Frontal cortex (tissue), 4 donors: ENCODE results near the gene NFKB2. TPM values are rescaled to one million over a fixed set of nuclear protein-coding genes. Genes with fewer than 3 reads are reported as not detected.

Experiments
- DNase-seq, 2 donors: peaks; one replicate each; pipeline ENCODE4 v3.0.0; 2012; ENCODE audit warnings: low spot score in 2 of 2
- FAIRE-seq: peaks from 2 replicates; lab custom pipeline; 2012; peaks lifted over from hg19 to GRCh38; lab: Jason Lieb, UNC
- total RNA-seq: library from RNA; depleted of rRNA; stranded (reverse); fragments of >200 nt; gene quantifications from one replicate; pipeline ENCODE4 v1.2.3, GENCODE V29; 2014
- donor health status: control.
- donor health status: control.
- donor health status: control.

NFKB2 gene
- total RNA-seq = 0.41 TPM

DNA sequence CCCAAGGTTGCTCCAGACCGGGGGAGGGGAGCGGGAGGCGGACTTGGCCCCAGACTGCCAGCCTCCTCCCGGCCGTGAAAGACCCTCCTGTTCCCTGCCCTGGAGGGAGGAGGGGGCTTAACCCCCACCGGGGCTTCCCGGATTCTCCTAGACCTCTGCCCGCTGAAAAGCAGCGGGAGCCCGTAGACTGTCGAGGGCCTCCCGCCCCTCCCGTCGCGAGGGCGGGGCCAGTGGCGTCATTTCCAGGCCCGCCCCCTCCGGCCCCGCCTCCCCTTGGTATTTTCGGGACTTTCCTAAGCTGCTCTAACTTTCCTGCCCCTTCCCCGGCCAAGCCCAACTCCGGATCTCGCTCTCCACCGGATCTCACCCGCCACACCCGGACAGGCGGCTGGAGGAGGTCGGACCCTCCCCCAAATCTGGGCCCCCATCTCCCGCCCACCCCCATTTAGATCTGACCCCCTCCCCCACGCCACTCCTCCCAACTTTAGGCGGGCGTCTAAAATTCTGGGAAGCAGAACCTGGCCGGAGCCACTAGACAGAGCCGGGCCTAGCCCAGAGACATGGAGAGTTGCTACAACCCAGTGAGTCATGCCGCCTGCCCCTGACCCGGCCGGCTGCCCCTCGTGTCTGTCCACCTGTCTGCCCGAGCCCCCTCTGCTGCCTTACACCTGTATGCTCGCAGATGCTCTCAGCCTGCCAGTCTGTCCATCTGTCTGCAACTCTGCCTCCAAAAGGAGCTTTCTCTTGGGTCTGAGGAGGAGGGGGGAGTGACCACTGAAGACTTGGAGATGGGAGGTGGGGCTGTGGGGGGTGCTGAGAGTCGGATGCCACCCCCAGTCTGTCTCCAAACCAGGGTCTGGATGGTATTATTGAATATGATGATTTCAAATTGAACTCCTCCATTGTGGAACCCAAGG is at the start of gene NFKB2:
Gene NFKB2 (plus strand): TSS at position 306 of the 917 bp plus-strand sequence. CDS start 255 bp downstream, at position 561.
- DNase-seq = peak; percentile 90 to 93
- FAIRE-seq = no peak

DNA sequence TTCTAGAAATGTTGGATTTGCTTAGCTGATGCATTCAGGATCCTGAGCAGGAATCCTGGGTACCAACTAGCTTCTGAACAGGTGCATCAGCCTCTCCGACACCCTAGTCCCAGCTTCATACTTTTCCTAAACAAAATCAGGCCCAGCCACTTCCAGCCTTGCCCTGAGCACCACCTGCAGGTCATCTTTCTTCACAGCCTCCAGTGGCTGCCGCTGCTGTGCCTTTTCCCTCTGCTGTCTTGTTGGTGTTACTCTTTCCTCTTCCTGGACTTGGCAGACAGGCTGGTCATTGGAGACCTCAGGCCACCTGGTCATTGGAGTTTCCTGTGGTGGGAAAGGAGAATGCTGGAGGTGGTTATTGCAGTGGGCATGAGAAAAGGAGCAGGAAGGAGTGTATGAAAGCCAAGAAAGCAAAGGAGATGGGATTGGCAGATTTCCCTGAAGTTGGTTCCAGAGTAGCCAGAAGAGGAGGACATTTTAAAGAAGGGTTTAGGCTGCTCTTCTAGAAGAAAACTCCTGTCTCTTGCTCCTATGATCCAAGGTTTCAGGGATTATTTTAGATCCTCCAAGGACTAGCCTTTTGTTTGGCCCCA is 48.2 kb upstream of the NFKB2 start:
- no peak for FAIRE-seq
- DNase-seq = peak in 1 of 2 donors; percentile 28

DNA sequence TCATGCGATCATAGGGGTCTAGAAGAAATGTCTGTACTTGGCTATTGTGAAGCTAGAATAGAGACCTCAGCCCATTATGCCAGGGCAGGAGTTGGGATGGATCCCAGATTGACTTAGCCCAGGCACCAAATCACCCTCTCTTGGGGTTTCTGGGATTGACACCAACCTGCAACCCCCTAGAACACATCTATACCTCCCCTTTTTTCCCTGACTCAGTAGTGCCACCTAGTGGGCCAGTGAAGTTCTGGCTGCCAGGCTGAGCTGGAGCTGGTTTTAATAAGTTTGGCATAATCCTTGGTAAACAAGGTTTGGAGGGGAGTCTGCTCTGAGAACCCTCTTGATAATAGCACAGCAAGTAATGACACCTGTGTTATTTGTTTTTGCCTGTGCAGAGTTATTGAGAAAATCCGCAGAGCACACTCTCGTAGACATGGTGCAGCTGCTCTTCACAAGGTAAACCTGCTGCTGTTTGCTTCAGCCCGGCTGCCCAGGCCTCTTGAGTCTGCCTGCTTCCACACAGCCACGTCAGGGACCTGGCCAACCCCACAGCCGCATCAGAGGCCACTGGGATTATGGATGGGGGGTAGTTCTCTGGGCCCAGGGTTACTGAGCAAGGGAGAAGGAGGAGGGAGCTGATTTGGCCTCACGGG is 43.3 kb upstream of the NFKB2 start:
- no peak for FAIRE-seq
- peak; percentile 10 to 48 for DNase-seq

DNA sequence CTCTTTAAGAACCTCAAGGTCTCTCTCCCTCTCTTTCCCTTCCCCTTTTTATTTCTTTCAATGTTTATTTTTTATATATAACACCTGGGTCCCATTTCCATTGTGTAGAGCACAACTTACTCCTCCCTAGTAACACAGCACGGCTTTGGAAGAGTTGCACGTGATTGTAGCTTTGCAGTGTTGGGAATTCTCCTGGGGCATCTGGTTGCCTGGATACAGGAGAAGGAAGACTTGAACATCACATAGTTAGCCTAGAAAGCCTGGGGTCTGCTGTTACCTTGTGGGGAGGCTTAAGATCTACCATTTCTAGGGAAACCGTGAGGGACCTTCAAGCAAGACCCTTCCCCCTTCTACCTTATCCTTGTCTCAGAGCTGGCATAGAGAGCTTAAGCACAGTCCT is 41.1 kb upstream of the NFKB2 start:
- FAIRE-seq (no peak), DNase-seq (no peak)

DNA sequence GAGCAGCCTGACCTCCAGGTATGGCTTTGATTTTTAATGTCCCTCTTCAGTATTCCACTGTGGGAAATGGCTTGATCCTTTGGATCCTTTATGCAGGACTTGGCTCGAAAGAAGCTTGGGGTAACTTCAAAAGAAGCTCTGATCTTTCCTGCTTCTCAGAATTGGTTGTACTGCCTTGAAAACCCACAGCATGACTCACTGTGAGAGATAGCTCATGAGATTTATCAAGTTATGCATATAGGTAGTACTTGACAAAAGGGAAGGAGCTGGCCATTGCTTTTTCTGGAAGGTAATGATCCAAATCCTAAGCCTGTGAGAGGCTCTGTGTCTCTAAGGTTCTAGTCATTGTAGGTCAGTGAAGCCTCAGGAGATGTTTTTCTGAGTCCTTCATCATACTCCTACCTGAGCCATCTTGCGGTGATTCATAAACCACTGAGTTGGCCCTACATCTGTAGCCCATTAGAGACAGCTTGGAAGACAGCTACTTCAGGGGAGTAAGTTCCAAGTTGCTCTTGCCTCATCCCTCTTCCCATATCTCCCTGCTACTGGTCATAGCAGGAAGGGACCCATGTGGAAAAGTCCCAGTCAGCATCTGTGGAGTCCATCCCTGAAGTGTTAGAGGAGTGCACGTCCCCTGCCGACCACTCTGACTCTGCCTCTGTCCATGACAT is 36.7 kb upstream of the NFKB2 start:
- no peak for FAIRE-seq

DNA sequence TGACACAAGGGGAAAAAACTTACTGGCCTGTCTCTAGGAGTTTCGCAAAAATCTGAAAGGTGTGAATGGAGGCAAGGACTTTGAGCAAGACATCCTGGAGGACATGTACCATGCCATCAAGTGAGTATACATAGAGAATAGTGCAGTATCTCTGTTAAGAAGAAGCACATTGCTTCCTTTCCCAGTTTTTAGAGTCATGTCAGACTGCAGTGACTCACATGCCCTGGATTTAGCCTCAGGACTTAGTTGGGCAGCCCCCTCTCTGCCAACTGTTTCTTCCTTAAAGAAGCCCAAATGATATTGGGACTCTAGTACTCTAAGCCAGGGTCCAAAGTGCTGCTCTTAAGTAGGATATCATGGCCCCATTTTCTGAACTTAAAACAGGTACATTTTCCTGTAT is 28.1 kb upstream of the NFKB2 start:
- FAIRE-seq = no peak
- no peak for DNase-seq

More for the DNA sequence above, 36.7 kb upstream of the NFKB2 start:
- no peak for DNase-seq

DNA sequence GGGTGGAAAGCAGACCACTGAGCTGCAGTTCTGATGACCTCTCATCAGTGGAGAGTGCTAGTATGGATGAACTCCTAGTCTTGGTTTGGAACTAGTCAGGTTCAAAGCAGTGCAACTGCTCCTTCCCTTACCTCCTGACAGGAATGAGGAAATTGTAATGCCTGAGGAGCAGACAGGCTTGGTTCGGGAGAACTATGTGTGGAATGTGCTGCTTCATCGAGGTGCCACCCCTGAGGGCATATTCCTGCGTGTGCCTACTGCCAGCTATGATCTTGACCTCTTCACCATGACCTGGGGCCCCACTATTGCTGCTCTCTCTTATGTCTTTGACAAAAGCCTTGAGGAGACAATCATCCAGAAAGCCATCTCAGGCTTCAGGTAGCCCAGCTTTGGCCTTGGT is 27.4 kb upstream of the NFKB2 start:
- no peak for DNase-seq
- no peak for FAIRE-seq

DNA sequence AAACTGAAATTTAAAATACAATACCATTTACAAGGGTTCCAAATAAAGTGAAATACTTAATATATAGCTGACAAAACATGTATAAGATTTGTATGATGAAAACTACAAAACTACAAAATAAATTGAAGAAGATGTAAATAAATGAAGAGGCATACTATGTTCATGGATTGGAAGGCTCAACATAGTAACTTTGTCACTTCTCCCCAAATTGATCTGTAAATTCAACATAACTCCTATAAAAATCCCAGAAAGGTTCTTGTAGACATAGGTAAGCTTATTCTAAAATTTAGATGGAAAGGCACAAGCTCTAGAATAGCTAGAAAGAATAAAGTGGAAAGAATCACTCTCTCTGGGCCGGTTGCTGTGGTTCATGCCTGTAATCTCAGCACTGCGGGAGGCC is 24.2 kb upstream of the NFKB2 start:
- FAIRE-seq (no peak), DNase-seq (no peak)

DNA sequence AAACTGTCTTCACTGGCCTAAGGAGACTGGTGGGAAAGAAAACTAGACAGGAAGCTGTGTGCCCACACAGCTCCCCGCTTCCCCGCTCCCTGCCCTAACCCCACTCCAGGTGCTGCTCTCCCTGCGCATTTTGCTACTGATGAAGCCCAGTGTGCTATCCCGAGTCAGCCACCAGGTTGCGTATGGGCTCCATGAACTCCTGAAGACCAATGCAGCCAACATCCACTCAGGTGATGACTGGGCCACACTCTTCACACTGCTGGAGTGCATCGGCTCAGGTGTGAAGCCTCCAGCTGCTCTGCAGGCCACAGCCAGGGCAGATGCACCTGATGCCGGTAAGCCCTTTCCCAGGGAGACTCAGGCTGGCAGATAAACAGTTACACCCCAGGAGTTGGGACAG is 20.3 kb upstream of the NFKB2 start:
- DNase-seq (no peak), FAIRE-seq (no peak)

DNA sequence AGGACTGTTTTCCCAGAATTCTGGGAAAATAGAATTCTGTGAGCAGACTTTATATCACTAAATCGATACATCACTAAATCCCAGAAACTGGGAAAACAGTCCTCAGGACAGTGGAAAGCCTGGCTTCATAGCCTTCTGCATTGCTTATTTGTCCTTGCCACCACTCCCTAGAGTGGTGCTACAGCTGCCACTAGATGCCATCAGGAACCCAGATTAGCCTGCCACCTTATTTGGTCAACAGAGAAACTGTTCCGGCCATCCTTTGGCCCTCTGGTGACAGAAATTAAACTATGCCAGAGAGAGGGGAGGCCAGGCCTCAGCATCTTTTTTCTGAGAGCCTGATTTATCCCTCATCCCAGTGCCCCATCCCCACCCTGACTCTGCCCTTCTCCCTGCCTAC is 19.6 kb upstream of the NFKB2 start:
- FAIRE-seq = no peak
- DNase-seq = no peak

DNA sequence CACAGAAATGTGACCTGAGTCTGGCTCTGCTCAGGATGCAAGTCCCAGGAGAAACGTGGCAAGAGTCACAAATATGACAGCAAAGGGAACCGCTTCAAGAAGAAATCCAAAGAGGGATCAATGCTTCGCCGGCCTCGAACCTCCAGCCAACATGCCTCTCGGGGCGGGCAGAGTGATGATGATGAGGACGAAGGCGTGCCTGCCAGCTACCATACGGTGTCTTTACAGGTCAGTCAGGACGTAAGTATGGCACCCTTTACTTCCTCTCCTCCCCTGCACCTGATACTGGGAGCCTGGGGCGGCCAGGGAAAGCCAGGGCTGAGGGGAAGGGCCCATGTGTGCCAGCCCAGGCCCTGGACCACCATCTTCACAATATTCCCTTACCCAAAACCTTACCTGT is 18.6 kb upstream of the NFKB2 start:
- DNase-seq = no peak
- no peak for FAIRE-seq

DNA sequence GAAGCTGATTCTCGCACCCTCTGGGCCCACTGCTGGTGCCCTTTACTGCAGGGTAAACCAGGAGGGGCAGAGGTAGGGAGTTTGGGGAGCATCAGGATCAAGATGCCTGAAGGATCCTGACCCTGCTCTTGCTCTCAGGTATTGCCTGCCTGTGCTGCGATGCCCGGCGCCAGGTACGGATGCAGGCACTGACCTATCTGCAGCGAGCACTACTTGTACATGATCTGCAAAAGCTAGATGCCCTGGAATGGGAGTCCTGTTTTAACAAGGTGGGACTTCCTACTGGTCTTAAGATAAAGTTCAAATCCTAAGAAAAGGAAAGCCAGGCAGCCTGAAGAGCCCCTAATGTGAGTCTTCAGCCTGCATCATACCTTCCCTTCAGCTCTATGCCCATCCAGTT is 16.1 kb upstream of the NFKB2 start:
- DNase-seq (no peak), FAIRE-seq (no peak)

DNA sequence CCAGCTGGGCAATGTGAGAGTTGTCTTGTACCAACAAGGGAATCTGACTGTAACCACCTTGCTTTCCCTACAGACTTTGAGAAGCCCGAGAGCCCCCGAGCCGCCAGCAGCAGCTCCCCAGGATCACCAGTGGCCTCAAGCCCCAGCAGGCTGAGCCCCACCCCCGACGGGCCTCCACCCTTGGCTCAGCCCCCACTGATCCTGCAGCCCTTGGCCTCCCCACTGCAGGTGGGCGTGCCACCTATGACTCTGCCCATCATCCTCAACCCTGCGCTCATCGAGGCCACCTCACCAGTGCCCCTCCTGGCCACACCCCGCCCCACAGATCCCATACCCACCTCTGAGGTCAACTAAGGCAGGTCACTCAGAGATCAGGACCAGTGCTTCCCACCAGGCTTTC is 13.5 kb upstream of the NFKB2 start:
- FAIRE-seq = no peak
- no peak for DNase-seq

DNA sequence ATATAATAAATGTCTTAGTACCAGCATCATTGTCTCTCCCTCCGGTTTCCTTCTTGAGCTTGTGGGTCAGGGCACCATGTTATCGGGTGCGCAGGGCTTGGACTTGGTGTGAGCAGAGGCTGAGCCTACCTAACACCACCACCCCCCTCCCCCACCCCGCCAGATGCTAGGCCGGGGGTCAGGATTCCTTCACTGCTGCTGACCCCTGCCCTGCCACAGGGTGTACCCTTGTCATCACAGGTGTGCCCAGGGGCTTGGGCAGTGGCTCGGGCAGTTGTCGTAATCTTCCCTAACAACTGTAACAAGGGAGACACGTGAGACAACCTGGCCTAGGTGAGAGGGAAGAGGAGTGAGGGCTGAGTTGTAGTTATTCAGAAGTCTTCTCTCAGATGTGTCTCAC is 12.6 kb upstream of the NFKB2 start:
- no peak for FAIRE-seq
- DNase-seq = no peak

DNA sequence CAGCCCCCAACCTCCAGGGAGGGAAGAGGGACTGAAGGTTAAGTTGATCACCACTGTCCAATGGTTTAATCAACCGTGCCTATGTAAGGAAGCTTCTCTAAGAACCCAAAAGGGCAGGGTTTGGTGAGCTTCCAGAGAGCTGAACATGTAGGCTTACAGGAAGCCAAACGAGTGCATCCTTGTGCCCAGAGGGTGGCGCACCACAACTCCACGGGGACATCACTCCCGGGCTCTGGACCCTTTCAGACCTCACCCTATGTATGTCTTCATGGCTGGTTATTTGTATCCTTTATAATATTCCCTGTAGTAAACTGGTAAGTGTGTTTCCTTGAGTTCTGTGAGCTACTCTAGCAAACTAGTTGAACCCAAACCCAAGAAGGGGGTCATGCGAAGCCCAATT is 11.5 kb upstream of the NFKB2 start:
- DNase-seq (no peak), FAIRE-seq (no peak)

DNA sequence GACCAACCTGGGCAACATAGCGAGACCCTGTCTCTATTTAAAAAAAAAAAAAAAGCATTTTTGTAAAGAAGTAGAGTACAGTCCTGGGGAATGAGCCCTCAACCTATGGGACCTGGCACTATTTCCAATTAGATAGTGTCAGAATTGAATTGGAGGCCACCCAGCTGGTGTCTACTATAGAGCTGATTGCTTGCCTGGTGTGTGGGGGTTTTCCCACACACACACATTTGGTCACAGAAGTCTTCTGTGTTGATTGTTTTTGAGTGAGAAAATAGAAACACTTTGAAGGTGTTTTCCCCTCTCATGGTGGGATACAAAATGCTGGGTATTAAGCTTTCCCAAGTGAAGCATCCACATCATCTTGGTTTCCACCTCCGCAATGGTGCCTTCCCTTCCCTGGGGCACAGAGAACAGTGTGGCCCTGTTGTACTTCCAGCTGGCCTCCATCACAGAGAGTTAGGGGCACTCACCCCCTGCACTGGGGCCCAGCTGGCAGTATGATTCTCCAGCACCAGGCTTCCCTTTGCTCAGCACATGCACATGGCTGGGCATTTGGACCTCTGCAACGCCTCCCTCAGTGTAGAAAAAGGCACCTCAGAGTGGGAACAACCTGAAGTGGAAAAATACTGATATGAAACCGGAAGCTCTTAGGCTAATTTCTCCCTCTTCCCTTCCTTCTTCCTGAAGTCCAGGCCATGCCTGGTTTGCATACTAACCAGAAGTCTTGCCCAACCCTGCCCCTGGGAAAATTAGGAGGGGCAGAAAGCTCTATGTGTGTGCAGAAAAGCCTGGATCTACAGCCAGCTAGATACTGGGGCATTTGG is 10.7 kb upstream of the NFKB2 start:
- FAIRE-seq (no peak), DNase-seq (no peak)

DNA sequence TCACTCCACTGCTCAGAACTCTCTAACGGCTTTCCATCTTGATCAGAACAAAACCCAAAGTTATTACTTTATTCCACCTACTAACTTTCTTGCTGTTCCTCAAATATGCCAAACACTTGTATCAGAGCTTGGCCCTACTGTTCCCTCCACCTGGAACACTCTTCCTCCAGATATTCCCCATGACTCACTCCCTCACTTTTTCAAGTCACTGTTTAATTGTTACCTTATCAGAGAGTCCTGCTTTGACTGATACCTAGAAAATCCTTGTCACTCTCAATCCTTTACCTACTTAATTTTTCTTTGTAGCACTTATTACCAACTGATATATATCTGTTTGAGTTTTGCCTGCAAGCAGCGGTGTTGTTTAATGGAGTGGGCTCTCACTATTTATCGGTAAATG is 5.6 kb upstream of the NFKB2 start:
- DNase-seq (no peak), FAIRE-seq (no peak)

DNA sequence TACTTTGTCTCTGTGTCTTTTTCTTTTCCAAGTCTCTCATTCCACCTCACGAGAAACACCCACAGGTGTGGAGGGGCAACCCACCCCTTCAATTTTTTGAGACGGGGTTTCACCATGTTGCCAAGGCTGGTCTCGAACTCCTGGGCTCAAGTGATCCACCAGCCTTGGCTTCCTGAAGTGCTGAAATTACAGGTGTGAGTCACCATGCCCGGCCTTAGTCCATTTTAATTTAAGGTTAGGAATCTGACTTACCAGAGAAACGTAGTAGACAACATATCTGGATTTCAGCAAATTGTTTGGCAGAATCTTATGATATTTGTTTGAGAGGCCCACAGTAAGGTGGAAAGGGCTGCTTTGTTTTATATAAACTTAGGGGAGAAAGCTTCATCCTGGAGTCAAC is 3.2 kb upstream of the NFKB2 start:
- DNase-seq (no peak), FAIRE-seq (no peak)

DNA sequence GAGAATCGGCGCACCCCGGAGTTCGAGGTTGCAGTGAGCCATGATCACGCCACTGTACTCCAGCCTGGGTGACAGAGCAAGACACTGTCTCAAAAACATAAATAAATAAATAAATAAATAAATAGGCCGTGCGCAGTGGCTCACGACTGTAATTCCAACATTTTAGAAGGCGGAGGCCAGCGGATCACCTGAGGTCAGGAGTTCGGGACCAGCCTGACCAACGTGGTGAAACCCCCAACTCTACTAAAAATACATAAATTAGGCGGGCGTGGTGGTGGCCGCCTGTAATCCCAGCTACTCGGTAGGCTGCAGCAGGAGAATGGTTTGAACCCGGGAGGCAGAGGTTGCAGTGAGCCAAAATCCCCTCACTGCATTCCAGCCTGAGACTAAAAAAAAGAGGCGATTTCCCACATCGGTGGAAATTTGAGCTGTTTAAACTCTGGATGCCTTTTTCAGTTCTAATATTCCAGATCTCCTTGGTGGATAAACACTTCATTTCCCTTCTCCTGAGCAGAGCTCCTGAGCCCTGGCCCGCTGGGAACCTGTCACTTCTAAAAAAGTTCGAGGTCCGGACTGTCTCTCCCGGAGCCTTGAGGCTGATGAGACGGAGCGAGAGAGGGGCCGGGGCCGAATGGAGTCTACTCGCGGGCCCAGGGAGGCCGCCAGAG is 2.0 kb upstream of the NFKB2 start:
- no peak for DNase-seq

More for the DNA sequence above, 2.0 kb upstream of the NFKB2 start:
- no peak for FAIRE-seq
